ENCODE data around the gene MZF1. TPM values are rescaled to one million over a fixed set of nuclear protein-coding genes. Genes with fewer than 3 reads are reported as not detected.

Gene MZF1
- total and polyA plus RNA-seq, 10 of the 15 experiments (the other 5 are each of a cell fraction or from before 2014, with no cell fraction given) = 0.38 to 14.7 (median 7.2) TPM

GRCh38 chr19:58573658-58574164 is 576 bp upstream of the MZF1 start:
- Histone ChIP-seq H3K27ac (ENCODE audit: control insufficient read depth, insufficient read depth) (peak overlapping the region; percentile 17; the same call in 1 of the 2 replicates), H3K79me2 (ENCODE audit: control insufficient read depth, insufficient read depth, low read length) (peaks cover 7% of the 10 kb centered on the region), H2AFZ (ENCODE audit: control insufficient read depth, low read depth, low read length) (peak overlapping the region; percentile 68), H3K4me1 (ENCODE audit: control insufficient read depth, insufficient read depth, low read length) (peaks cover 17% of the 10 kb centered on the region), H3K36me3 (ENCODE audit: control insufficient read depth in 2 of 2, insufficient read depth in 2 of 2, low read length in 1 of 2) (peaks cover 2 to 3% of the 10 kb centered on the region in 2 experiments; a peak in 2 of 4 replicates), H3K4me2 (ENCODE audit: control insufficient read depth, insufficient read depth) (peak overlapping the region; percentile 95), H3K9ac (ENCODE audit: control insufficient read depth, insufficient read depth, low read length) (no peak overlapping the region), H3K27me3 (replicated peaks in 1 of 2; ENCODE audit: control insufficient read depth in 2 of 2, insufficient read depth in 2 of 2, low read length in 1 of 2) (no peaks in the 10 kb centered on the region), H3K9me3 (replicated peaks; ENCODE audit: control insufficient read depth, insufficient read depth, low read length) (no peaks in the 10 kb centered on the region), H4K20me1 (ENCODE audit: control insufficient read depth, insufficient read depth) (no peaks in the 10 kb centered on the region), H3K4me3 (peak overlapping the region; percentile 67)
- in situ Hi-C loops (cut with MboI) (no loop called here), intact Hi-C loops (cut with micrococcal nuclease; ENCODE audit: unreplicated experiment) (loop anchor here (2.0 kb wide), 2 partner anchors 29 to 55 kb away; partner anchors contain the start of genes TRIM28 and ZBTB45)
- no peak for FAIRE-seq
- DNase-seq (ENCODE audit: low read depth, low spot score) = no peak
- CTCF ChIA-PET = interaction anchor here (1.3 kb wide), 1 partner anchor 20 kb away, joined by 3 read pairs; no protein-coding TSS in a partner anchor
- no peak for ATAC-seq
- POLR2A ChIA-PET = interaction anchor here (0.6 to 2.9 kb wide), 4 partner anchors 13 to 20 kb away, joined by 3 to 21 read pairs (median 4); partner anchors contain the start of genes CHMP2A and UBE2M
- SMC1A ChIA-PET (ENCODE audit: uncharacterized antibody, unreplicated experiment) = interaction anchor here (3.3 kb wide), 1 partner anchor 53 kb away, joined by 15 read pairs; the partner anchor contains the start of gene ZBTB45
- RAD21 ChIA-PET (ENCODE audit: unreplicated experiment) = interaction anchor here (2.9 kb wide), 1 partner anchor 53 kb away, joined by 24 read pairs; the partner anchor contains the start of gene ZBTB45
- BruUV-seq (replicated peaks) = no TSS peak
- WGBS (ENCODE audit: insufficient coverage, insufficient replicate concordance, low lambda C conversion rate, missing lambda C conversion rate) = under 1% methylated on average over 20 of the region's 20 CpGs
- no peak for TF ChIP-seq SIX5 (IDR thresholded peaks at IDR 0.05; ENCODE audit: low read depth, low read length, severe bottlenecking)
- TF ChIP-seq LARP7 (IDR thresholded peaks at IDR 0.05) = 0 out of 2 replicates have a peak, but pooled peaks have one; percentile 15
- TF ChIP-seq NKRF (conservative IDR thresholded peaks at IDR 0.05) = peak; percentile 98
- TF ChIP-seq CUX1 (IDR thresholded peaks at IDR 0.05; ENCODE audit: insufficient replicate concordance, low read depth, low read length) = no peak
- TF ChIP-seq SKIL (IDR thresholded peaks at IDR 0.05; ENCODE audit: low read depth, poor library complexity, severe bottlenecking) = no peak
- TF ChIP-seq RCOR1 (conservative IDR thresholded peaks at IDR 0.05; ENCODE audit: low read depth, low read length) = no peak
- peak; percentile 99 for TF ChIP-seq MXI1 (IDR thresholded peaks at IDR 0.05; ENCODE audit: low read depth, low read length)
- no peak for TF ChIP-seq MLLT1 (IDR thresholded peaks at IDR 0.05)
- no peak for TF ChIP-seq TCF12 (IDR thresholded peaks at IDR 0.05; ENCODE audit: low read depth, low read length)
- no peak for TF ChIP-seq NRF1 (conservative IDR thresholded peaks at IDR 0.05; ENCODE audit: low read depth, low read length)
- TF ChIP-seq NFIC (IDR thresholded peaks at IDR 0.05; ENCODE audit: low read depth, low read length) = no peak
- no peak for TF ChIP-seq ASH2L (IDR thresholded peaks at IDR 0.05; ENCODE audit: borderline replicate concordance, low read depth)
